Stimulated activated CD8-positive, alpha-beta memory T cell treated with anti-CD3 and anti-CD28 coated beads, Interleukin-7, amount 100 ng/mL, for 24 hours (primary cell): ENCODE results near the gene OOSP1.
"Not testable (repeated sequence)": the region's sequence is repeated elsewhere in the genome, so short reads cannot be mapped to it uniquely, and the experiment has no call there.

ENCODE experiments used
- DNase-seq: peaks from one replicate; pipeline ENCODE4 v3.0.0-alpha.2; 2020; ENCODE audit warnings: low read depth

The OOSP1 gene

GRCh38 chr11:59960502-59961381 is 22.5 kb downstream of the OOSP1 start:
- DNase-seq: no peak

- DNase-seq: no peak
Observed at GRCh38 chr11:59962107-59962482, 23.9 kb downstream of the OOSP1 start.

GRCh38 chr11:59963733-59964132 is 25.5 kb downstream of the OOSP1 start, which contains the start of gene OOSP4A:
TSS of gene OOSP4A (plus strand) at chr11:59964033. CDS start at chr11:59964033, 0 bp downstream.
- no peak for DNase-seq

- no peak for DNase-seq
Observed at GRCh38 chr11:59965424-59965823, 27.2 kb downstream of the OOSP1 start.

- DNase-seq: no peak
Observed at GRCh38 chr11:59966201-59966600, 28.0 kb downstream of the OOSP1 start.

GRCh38 chr11:59967677-59968394 is 29.6 kb downstream of the OOSP1 start:
- DNase-seq: no peak

GRCh38 chr11:59968395-59968783 is 30.2 kb downstream of the OOSP1 start:
- no peak for DNase-seq

GRCh38 chr11:59973097-59973496 is 34.9 kb downstream of the OOSP1 start:
- no peak for DNase-seq

- DNase-seq: no peak
Observed at GRCh38 chr11:59981106-59981770, 43.0 kb downstream of the OOSP1 start.

GRCh38 chr11:59982037-59982436 is 43.8 kb downstream of the OOSP1 start:
- DNase-seq: not testable (repeated sequence)

- DNase-seq: no peak
Observed at GRCh38 chr11:59983212-59983611, 45.0 kb downstream of the OOSP1 start.

- DNase-seq: no peak
Observed at GRCh38 chr11:59984368-59984767, 46.1 kb downstream of the OOSP1 start.

- DNase-seq: no peak
Observed at GRCh38 chr11:59990421-59990820, 52.2 kb downstream of the OOSP1 start.

GRCh38 chr11:59992425-59992824 is 54.2 kb downstream of the OOSP1 start:
- DNase-seq: no peak

GRCh38 chr11:59997800-59998199 is 59.6 kb downstream of the OOSP1 start:
- no peak for DNase-seq

- DNase-seq: no peak
Observed at GRCh38 chr11:59999691-60000090, 61.5 kb downstream of the OOSP1 start.

- no peak for DNase-seq
Observed at GRCh38 chr11:60003729-60004128, 65.5 kb downstream of the OOSP1 start.

GRCh38 chr11:60005360-60005759 is 67.1 kb downstream of the OOSP1 start:
- no peak for DNase-seq
